Nucleus accumbens (tissue), 56 donors: ENCODE data around the gene PDZK1.
"Not testable (repeated sequence)": the region's sequence is repeated elsewhere in the genome, so short reads cannot be mapped to it uniquely, and the experiment has no call there.

Source experiments
- DNase-seq, 56 donors: peaks; one replicate each; lab custom pipeline; 2025; lab: John Stamatoyannopoulos, UW

The PDZK1 gene

DNA sequence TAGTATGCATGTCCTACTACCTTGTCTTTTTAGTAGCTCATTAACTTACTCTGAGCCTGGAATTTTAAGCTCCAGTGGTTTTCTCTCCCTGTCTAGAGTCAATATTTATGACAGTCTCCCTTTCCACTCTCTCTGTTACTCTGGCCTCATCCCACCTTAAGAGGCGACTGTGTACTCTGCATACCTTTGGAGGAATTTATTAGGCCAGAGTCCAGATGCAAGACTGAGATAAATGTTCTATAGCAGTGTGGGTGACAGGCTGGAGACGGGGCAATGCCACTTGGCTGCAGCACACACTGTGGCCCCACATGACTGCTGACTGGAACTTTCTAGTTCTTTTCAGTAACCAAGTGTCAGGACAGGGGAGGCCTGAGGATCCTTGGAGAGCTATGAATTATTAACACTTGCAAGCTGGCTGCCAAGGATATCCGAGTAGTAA lies 4.1 kb upstream of the PDZK1 start:
- DNase-seq, result no peak

DNA sequence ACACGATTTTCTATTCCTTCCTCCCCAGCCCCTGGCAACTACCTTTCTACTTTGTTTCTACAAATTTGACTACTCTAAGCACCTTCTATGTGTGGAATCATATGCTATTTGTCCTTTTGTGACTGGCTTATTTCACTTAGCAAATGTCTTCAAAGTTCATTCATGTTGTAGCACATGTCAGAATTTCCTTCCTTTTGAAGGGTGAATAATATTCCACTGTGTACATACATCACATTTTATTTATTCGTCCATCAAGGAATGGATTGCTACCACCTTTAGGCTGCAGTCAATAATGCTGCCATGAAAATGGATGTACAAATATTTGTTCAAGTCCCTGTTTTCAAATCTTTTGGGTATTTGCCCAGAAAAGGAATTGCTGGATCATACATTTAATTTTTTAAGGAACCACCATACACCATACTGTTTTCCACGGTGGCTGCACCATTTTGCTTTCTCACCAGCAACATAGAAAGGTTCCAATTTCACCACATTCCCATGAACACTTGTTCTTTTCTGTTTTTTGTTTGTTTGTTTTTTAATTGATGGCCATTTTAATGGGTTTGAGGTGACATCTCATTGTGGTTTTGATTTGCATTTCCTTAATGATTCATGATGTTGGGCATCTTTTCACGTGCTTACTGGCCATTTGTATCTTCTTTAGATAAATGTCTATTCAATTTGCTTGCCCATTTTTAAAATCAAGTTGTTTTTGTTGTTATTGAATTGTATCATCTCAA lies 3.3 kb upstream of the PDZK1 start:
- no peak for DNase-seq

- DNase-seq, result no peak
Measured at GRCh38 chr1:145708063-145708462, 895 bp upstream of the PDZK1 start.

DNA sequence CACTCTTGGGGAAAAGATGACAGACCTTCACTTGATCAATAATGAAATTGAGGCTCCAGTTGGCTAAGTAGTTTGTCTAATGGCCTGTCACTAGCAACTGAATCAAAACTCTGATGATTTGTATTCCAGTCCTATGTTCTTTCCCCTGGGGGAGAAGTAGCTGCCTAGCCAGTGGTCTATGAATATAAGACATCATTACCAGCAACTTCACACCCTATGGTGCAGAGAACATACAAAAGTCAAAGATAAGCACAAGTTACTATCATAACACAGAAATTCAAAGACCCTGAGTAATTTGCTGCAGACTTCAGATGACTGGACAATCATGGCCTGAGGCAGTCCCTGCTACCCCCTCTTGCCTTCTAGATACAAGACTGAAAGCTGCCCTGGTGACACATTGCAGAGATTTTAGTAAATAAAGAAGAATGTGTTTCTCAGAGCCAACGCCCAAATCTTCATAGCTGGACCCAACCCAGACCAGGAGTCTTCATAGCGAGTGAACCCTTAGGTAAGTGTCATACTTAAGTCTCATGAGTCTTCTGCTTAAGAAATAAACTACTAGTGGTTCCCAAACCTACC lies 993 bp downstream of the PDZK1 start:
- DNase-seq, result no peak

DNA sequence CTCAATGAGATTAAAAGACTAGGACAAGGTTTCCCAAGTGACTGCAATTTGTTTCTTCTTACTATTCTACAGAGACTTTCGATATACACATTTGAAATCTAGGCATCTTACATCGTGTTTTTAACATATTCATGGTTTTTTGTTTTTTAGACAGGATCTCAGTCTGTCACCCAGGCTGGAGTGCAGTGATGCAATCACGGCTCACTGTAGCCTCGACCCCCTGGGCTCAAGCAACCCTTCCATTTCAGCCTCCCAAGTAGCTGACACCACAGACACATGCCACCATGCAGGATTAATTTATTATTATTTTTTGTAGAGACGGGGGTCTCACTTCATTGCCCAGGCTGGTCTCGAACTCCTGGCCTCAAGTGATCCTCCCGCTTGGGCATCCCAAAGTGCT lies 1.5 kb downstream of the PDZK1 start:
- no peak for DNase-seq

DNA sequence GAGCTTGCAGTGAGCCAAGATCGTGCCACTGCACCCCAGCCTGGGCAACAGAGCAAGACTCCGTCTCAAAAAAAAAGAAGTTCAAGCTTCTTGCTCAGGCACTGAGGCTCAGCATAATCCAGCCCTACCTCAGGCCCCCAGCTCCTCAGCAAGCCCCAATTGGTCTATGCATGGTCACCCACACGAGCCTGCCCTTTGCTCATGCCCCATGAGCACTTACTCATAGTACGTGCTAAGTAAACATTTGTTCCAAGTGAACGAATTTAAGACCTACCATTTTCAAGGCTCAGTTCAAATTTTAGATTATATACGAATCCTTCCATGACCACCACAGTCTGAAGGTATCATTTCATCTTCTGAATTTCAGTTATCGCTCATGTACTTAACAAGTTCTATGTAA lies 4.3 kb downstream of the PDZK1 start:
- no peak for DNase-seq

- no peak for DNase-seq
Measured at GRCh38 chr1:145702052-145702451, 5.1 kb downstream of the PDZK1 start.

DNA sequence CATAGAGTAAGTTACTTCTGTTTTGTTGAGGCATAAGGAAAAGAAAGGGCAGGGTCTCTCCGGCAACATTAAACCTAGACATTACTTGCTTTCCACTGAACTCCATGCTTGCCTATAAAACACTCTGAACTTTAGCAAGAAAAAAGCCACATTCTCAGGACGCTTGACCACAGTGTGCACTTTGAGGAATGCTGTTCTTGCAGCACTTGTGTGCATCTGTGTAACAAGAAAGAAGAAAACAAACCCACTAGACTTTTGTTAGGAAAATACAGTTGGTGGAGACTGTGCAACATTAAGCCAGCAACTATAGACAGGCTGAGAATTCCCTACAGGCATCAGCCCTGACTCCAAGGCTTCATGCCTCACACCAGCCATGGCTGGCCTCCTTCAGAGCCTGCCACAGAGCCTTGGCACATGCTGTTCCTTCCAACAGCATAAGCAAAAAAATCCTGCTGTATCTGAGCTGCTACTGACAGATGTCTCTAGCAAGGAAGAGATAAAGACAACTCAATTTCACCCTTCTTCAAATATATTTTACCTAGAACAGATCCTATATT lies 5.8 kb downstream of the PDZK1 start:
- DNase-seq, result no peak

DNA sequence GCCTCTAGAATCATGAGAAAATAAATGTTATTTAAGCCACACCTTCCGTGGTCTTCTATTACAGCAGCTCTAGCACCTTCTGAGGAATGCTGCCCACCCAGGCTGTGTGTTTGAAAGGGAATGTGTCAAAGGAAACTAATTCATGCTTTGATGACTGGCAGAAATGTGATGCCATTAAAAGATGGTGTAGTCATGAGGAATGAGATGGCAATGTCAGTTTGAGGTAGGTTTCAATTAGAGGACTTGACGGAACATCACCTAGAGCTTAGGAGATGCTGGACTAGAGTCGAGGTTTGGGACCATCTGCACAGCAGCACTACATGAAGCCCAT lies 10.6 kb downstream of the PDZK1 start:
- no peak for DNase-seq

DNA sequence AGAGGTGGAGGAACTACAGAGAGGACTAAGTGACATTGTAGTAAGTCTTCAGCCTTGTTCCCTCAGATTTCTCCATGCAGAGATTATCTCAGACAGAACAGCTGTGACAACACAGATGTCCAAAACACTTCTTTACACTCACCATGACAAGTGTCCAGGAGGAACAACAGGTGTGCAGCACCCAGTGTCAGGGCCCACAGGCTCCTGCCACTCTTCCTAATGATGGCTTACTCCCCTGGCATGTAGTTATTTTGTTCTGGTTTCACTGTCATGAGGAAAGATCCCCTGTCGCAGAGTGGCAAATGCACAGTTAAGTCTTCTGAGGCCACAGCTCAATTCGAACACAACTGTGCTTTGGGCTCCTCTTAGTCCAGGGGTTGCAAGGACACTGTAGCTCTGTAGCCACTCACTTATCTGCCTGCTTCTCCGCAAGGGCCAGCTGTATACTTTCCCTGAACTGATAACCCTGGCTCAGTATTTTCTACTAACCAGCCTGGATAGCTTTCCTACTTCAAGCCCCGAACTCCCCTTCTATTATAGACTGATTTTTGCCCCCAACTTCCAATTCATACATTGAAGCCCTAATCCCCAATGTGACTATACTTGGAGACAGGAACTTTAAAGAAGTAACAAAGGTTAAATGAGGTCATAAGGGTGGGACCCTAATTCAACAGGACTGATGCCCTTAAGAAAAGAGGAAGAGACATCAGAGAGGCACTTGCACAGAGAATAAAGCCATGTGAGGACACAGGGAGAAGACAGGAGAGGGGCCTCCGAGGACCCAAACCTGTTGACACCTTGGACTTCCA lies 11.1 kb downstream of the PDZK1 start:
- DNase-seq, result no peak

DNA sequence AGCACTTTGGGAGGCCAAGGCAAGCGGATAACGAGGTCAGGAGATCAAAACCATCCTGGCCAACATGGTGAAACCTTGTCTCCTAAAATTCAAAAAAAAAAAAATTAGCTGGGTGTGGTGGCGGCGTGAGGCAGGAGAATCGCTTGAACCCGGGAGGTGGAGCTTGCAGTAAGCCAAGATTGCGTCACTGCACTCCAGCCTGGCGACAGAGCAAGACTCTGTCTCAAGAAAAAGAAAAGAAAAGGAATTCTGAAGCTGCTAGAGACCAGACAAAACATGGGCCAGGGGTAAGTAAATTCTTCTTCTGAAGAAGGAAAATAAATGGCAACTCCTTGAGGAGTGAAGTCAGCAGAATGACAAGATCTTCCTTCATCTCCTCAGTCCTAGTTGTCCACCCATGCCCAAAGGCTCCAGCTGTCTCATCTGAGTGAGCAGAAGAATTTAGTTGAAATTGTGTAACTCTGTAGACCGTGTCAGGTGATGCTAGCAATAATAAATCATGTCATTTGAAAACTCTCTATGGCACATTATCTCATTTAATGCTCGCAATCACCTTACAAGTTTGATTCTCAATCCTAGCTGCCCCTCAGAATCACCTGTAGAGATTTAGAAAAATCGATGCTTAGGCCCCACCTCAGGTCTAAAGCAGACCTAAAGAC lies 14.3 kb downstream of the PDZK1 start:
- no peak for DNase-seq

- no peak for DNase-seq
Measured at GRCh38 chr1:145690587-145691558, 16.3 kb downstream of the PDZK1 start.

GRCh38 chr1:145689922-145690321 lies 17.2 kb downstream of the PDZK1 start:
- no peak for DNase-seq

DNA sequence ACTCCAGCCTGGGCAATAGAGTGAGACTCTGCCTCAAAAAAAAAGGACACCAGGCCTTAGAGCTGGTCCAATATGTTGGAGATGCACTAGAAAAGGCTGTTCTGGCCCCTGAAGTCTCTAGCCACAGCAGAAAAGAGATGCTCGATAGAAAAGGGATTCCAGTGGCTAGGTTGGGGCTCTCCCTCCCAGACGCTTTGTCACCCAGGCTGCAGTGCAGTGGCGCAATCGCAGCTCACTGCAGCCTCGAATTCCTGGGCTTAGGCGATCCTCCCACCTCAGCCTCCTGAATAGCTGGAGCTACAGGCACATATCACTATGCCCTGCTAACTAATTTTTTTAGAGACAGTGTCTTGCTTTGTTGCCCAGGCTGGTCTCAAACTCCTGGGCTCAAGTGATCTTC lies 18.2 kb downstream of the PDZK1 start:
- DNase-seq, result no peak

GRCh38 chr1:145688328-145688727 lies 18.8 kb downstream of the PDZK1 start:
- DNase-seq, result no peak

DNA sequence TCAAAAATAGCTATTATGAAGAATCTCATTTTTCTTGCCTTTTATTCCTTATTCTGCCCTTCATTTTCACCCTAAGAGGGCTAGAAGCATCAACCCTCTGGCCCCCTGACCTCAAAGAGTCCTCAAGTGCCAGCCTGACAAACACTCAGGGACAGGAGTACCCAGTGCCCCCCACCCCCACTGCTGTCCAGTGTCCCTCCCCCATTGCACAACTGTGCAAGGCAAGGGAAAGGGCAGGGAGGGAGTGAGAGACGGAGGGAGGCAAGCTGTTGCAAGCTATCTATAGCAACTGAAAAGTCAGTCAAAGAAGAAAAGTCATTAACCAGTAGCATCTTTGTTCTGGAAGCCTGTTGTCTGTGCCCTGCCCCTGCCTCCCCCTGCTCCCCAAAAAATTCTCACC lies 21.1 kb downstream of the PDZK1 start:
- DNase-seq, result not testable (repeated sequence)

- not testable (repeated sequence) for DNase-seq
Measured at GRCh38 chr1:145684858-145685257, 22.3 kb downstream of the PDZK1 start.

- DNase-seq, result not testable (repeated sequence)
Measured at GRCh38 chr1:145673217-145673616, 34.0 kb downstream of the PDZK1 start.

- DNase-seq, result not testable (repeated sequence)
Measured at GRCh38 chr1:145670995-145671745, 36.0 kb downstream of the PDZK1 start.
